Measurements from ENCODE around the gene VWA5B1. TPM values are rescaled to one million over a fixed set of nuclear protein-coding genes. Genes with fewer than 3 reads are reported as not detected.

The VWA5B1 gene
- polyA plus RNA-seq, 3 donors: 0.65 to 1.2 (median 0.69) TPM

DNA sequence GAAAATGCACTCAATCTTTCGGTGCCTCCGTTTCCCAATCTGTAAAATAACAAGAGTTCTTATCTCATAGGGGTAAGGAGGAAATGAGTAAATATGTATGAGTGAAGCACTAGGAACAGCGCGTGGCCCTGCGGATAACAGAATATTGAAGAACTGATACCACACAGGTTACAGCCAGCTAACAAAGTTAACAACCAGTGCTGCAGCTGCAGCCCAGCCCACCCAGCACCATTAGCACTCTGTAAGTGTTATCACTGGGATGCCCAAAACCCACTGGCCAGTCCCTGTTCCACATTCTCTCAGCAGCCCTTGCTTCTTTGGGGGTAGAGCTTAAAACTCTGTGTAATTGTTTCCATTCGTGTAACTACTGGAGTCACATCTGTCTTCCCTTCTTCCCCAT is 89.5 kb downstream of the VWA5B1 start:
- no peak for DNase-seq (ENCODE audit: low read depth in 3 of 3, low spot score in 2 of 3)

DNA sequence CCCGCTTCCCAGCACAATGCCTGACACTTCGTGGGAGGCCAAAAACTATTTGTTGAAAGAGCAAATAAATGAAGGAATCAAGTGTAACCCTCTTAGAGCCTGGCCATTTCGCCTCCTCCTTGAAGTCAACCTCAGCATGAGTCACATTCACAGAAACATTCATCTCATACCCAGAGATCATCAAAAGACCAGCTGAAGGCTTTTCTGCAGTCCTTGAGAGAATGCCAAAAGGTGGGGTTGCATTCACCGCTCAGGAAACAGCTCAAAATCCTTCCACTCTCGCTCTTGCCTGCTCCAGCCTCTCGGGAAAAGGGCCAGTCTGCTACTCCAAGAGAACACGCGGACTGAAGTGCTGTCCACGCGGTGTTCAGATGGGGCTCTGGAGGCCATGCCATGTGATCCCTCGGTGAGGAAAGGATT is 90.0 kb downstream of the VWA5B1 start:
- no peak for DNase-seq (ENCODE audit: low read depth in 3 of 3, low spot score in 2 of 3)

DNA sequence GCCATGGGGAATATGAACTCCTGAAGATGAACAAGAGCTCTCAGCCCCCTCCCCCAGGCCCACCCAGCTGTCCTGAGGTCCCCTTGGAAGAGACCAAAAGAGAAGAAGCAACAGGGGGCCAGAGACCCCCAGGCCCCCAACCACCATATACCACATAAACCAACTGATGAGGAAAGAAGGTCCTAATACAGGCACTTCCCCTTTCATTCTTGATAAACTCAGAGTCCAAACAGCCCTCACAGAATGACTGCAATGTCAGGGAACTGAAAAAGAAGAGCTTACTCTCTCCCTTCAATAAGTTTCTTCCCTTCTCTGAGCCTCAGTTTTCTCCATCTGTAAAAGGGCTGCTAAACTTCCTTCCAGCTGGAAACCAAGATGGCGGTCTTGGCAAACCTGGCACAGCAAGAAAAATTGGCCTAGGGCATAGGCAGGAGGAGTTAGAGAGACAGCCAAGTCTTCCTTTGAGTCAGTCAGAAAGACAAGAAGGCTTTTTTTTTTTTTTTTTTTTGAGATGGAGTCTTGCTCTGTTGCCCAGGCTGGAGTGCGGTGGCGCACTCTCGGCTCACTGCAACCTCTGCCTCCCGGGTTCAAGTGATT is 90.5 kb downstream of the VWA5B1 start:
- no peak for DNase-seq (ENCODE audit: low read depth in 3 of 3, low spot score in 2 of 3)

DNA sequence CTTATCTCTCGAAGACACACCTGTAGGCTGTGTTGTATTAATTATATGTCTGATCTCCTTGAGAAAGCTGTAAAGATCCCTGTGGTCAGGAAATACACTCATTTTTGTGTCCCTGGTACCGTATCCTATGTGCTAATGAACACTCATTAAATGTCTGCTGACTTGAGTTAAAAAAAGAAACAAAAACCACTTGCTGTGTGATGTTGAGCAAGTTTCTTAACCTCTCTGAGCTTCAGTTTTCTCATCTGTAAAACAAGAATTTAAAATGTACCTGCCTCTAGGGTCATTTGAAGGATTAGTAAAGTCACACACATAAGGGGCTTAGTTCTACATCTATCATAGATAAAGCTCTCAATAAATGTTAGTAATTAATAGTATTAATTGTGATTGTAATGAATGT is 91.3 kb downstream of the VWA5B1 start:
- no peak for DNase-seq (ENCODE audit: low read depth in 3 of 3, low spot score in 2 of 3)

DNA sequence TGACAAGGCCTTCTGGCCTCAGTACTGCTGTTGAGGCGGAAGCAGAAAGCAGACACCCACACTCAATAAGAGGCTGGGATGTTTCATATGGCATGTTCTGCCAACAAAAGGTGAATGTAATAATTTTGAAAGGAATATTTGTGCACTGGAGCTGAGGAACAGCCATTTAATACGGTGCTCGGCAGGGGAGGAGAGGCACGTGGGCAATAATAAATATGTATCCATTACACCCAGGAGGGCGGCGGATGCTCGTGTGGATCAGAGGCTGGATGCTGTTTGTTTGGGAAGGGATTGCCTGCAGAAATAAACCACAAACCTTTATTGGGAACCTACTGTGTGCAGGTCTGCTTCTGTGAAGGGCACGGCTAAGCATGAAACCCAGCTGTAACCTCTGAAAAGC is 92.0 kb downstream of the VWA5B1 start:
- no peak for DNase-seq (ENCODE audit: low read depth in 3 of 3, low spot score in 2 of 3)

DNA sequence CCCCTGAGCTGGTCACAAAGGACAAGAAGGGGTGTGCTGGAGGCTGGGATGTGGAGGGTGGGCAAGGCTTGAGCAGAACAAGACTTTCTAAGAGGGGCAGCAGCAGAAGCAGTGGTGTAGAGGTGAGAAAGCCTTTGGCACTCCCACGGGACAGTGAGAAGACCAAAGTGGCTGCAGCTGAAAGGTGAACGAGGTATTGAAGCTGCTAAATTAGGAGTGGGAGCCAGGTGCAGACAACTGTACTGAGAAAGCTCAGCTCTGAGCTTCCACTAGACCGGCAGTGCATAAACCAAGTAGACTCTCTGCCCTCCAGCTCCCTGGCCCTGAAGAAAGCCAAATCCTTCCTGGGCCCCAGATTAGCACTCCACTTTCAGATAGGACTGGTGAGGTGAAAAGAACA is 93.0 kb downstream of the VWA5B1 start:
- no peak for DNase-seq (ENCODE audit: low read depth in 3 of 3, low spot score in 2 of 3)

DNA sequence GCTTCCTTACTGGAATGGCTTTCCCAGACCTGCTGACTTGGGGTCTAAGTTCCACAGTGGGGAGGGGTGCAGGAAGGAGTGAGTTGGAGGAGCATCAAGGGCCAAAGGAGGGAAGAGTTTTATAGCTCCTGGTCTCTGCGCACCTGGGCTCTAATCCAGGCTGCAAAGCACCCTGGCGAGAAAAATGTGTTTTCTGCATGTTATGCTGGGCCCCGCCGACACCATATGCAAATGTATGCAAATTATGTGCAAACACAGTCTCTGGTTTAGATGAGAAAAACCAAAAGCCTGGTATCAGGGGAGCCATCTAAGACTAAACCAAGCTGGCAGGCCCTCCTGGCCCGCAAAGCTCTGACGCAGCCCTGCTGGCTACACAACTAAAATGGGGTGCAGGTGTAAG is 95.0 kb downstream of the VWA5B1 start:
- no peak for DNase-seq (ENCODE audit: low read depth in 3 of 3, low spot score in 2 of 3)

DNA sequence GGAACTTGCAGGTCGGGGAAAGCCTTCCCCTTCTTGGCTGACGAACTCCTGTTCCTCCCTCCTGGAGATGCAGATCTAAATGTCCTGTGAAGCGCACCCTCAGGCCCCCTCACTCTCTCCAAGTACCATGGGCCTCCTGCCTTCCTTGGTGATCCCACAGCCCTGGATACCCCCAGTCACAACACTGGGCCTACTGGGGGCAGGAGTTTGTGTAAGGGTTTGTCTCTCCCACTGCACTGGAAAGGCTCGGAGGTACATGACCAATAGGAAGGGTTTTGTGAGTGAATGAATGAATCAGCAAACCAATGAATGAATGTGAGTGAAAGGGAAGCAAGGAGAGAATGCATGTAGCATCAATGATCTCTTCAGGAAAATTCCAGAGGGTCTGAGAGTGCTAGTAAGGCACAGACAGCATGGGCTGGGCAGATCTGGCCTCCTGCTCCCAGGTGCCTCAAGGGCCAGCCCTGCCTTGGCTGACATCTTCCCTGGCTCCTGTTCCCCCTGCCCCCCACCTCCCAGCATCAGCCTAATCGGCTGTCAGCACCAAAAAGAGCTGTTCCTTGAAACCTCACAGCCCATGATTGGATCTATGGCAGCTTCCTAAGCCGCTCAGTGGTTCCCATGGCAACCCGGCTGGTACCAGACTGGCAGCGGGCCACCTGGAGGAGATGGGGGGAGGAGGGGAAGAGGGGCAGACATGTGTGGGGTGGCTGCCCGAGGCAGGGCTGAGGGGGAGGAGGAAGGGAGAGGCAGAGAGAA is 95.8 kb downstream of the VWA5B1 start:
- no peak for DNase-seq (ENCODE audit: low read depth in 3 of 3, low spot score in 2 of 3)

DNA sequence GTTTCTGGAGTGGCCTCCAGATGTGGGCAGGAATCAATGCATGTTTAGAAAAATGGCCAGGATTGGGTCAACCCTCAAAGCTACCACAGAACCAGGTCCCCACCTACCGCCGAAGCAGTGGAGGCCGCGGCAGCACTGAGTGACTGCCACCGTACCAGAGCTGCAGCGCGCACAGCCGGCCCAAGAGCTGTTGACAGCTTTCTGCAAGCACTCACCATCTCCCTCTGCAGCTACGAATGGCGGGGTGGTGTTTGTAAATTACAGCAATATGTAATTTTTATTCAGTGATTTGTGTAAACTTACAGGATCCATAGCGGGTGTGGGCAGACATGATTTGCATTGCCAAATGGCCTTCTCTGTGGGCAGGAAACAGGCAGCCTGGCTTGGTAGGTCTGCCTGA is 98.9 kb downstream of the VWA5B1 start:
- DNase-seq (ENCODE audit: low read depth in 3 of 3, low spot score in 2 of 3): no peak

DNA sequence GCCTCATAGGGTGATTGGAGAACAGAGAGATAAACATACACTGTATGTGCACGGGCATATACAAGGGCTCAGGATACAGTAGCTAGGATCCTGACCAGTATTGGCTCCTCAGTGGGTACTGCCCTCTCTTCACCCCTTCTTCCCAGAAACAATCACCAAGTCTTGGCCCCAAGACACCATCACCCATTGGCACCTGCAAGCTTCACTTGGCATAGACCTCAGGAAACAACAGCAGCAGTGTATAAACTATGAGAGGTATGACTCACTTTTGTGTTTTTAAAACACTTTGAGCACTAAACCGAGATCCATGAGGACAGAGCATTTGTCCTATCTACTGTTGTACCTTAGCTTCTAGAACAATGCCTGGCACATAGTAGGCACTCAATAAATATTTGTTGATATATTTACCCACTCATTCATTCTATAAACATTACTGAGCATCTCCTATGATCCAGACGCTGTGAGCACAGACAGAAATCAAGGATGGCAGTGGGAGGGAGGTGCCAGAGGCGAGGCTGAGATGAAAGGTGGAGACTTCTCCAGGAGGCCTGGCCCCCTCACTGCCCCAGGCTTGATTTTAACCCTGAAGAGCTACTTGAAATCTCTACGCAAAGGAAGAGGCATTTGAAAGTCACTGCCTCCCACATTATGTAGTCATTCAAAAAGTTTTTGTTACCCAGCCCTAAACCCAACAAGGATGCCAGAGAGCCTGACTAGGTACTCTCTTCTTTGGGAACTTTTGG is 100.1 kb downstream of the VWA5B1 start:
- no peak for DNase-seq (ENCODE audit: low read depth in 3 of 3, low spot score in 2 of 3)

DNA sequence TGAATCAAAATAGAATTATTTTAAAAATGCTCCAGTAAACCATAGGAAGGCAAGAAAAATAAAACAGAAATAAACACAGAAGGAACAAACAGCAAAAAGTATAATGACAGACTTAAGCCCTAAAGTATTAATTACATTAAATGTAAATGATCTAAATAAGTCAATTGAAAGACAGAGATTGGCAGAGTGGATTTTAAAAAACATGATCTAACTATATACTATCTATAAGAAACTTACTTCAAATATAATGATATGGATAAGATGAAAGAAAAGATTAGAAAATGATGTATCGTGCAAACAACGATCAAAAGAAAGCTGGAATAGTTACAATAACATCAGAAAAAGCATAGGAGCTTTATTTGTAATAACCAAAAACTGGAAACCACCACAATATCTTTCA is 104.6 kb downstream of the VWA5B1 start:
- no peak for DNase-seq (ENCODE audit: low read depth in 3 of 3, low spot score in 2 of 3)

DNA sequence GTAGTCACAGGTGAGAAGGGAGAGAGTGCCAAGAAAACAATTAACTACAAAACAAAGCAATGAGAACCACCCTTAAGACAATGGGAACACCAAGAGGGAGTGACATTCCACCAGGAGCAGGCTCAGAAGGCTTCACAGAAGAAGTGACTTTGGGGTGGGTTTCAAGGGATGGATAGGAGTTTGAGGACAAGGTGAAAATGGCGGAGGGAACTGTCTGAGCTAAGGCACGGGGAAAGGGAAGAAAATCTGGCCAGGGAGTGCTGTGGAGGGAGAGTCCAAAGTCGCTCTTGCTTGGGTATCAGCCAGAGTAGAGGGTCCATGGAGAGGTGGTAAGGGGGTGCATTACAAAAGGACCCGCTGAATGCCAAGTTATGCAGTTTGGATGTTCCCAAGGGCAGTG is 108.1 kb downstream of the VWA5B1 start:
- no peak for DNase-seq (ENCODE audit: low read depth in 3 of 3, low spot score in 2 of 3)

DNA sequence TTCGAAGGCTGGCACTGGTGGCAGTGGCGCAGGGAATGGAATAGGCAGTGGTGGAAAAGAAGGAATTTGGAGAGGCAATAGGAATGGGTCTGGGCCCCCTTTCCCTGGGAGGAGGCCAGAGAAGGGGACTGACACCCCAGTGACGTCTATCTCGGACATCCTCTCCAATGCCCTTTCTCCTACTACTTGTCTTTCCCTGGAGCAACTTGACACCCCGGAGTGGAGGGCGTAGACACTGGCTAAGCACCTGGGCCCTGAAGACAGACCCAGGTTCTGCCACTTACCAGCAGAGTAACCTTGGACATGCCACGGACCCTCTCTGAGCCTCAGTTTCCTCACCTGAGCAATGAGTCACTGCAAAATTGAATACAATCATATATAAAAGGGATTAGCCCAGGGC is 108.5 kb downstream of the VWA5B1 start:
- no peak for DNase-seq (ENCODE audit: low read depth in 3 of 3, low spot score in 2 of 3)

DNA sequence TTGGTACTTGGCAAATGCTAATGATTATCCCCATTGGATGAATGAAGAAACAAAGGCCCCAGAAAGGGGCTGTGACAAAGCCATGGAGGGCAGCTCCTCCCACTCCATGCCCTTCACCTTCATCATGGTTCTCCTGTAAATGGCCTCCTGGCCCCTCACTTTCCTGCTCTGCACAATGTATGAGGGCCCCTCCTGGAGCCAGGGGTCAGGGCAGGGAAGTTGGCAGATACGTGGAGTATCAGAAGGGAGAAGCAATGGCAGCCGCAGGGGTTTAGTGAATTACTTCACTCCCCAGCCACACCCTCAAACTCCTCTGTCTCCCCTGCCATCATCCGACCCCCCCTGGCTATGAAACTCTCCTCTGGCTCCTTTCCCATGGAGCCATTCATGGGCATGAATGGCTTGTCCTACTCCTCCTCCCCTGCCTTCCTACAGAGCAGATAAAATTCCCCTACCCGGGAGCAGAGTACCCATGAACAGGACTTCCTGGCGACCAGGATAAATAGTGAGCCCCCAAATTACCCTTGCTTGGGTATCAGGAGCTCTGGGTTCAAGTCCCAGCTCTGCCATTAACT is 109.0 kb downstream of the VWA5B1 start:
- no peak for DNase-seq (ENCODE audit: low read depth in 3 of 3, low spot score in 2 of 3)

DNA sequence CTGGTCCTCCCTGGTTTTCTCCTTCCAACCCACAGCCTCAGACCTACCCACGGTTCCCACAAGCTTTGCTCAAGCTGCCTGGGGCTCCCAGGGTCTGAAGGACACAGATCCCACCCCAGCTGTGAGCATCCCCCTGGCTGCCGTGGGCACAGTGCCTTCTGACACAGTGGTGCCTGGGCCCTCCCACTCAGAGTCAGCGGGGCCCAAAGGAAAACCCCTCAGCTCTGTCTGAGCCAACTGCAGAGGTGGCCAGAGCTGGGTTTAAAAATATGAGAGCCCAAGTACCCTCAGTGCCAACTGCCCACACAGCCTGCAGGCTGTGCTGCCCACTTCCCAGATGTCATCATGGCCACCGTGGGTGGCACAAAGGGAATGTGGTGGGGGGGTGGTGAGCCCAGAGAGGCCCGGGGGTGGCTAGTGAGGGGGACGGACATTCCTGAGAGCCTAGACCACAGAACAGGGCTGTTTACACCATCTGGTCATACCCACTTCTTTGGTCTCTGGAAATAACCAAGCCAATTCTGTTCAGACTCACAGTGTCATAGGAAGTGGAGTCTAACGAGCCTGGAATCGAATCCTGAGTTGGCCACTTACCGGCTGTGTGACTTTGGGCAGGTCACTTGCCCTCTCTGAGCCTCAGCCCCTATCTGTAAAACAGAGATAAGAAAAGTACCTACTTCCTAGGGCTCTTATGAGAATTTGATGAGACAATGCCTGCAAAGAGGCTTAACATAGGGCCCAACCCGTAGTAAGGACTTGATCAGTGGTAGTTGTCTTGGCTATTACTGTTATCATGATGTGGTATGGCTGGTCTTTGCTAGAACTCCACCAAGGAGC is 109.9 kb downstream of the VWA5B1 start:
- DNase-seq (ENCODE audit: low read depth in 3 of 3, low spot score in 2 of 3): no peak

DNA sequence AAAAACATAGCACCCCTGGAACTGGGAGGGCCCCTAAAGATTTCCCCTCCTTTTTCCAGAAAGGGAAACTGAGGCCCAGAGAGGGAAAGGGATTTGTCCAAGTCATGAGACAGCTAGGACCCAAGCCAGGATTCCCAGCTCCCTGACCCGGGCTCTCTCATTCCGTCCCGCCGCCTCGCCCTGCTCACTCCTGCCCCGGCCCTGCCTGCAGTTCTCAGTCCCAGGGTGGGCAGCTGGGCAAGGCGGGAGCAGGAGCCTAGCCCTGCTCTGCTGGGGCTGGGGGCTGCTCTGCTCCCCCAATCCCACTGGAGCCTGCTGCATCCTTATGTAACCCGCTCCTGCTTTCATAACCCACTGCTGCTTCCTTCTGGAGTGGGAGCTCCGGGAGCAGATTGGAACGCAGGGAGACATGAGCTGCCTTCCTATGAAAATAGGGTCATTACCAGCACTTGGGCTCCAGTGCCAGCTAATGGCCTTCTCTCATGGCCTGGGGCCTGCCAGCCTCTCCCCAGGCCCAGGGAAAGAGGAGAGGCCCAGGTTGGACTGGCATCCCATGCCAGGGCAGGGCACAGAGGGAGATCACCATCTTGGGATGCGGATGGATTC is 110.8 kb downstream of the VWA5B1 start:
- DNase-seq (ENCODE audit: low read depth in 3 of 3, low spot score in 2 of 3): no peak

DNA sequence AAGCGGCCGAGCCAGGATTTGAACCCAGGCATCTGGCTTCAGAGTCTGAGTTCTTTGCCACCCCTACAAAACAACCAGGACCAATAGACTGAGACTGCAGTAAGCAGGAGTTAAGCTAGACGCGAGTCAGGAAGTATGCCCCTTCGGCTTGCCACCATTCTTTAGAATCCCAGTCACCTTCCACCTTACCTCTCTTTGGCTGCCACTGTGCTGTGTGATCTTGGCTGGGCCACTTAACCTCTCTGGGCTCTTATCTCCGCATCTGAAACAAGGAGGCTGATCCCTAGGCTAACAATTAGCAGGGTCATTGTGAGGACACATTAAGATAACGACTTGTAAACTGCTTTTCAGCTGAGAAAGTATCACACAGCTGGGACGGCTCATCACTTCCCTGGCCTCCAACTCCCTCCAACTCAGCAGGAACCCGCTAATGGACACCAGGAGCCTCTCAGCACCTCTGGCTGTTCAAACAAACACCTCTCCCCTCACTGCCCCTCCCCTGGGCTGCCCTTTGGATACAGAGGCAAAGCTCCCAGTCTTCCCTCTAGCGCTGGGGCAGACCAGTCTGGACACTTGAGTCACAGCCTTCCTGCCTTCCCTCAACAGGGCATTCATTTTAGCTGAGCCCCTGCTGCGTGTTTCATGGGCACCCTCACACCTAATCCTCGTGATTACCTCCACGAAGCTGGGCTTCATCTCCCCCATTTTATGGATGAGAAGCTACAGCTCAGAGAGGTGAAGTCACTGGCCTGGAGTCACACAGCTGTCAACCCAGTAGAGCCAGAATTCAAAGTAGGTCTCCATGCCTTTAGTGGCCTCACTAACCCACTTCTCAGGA is 112.1 kb downstream of the VWA5B1 start:
- no peak for DNase-seq (ENCODE audit: low read depth in 3 of 3, low spot score in 2 of 3)

DNA sequence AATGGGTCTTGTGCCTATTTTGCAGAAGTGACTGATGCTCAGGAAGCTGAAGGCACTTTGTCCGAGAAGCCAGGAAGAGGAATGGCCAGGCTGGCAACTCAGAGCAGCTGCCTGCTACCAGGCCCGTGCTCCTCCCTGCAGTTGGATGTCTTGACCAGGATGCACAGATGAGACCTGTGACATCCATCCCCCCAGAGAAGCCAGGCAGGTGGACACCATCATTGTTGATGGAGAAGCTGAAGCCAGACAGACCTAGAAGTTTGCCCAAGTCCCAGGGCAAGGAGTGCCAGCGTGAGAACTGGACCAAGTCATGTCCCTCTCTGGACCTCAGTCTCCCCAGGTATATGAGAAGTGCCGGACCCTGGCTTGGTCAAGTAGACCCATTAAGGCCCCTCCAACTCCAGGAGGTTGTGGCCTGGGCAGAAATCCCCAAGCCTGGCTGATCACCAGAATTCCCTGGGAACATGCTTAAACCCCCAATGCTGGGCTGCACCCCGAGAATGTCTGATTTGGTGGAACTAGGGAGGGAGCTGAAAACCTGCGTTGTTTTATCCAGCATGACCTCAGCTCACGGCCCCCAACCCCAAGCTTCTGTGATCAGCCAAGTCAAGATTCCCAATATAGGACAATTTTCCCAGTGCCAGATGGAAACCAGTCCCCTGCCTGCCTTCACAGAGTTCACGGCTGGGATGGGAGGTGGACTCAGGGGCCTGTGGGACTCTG is 112.9 kb downstream of the VWA5B1 start:
- DNase-seq (ENCODE audit: low read depth in 3 of 3, low spot score in 2 of 3): no peak

DNA sequence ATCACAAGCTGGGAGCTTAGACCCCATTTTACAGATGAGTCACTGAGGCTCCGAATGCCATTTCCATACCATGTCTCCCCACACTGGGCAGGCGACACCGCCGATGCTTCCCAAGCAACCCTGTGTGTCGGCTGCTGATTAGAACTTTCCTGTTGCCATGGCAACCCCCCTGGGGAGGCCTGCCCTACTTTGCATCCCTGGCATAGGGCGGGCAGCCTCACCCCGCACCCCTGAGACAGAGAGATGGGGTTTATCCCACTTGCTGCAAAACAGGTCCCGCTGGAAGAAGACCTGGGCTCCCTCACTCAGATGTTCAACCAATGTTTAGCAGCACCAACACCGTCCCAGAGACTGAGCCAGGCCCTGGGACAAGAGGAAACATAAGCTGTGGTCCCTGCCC is 113.8 kb downstream of the VWA5B1 start:
- DNase-seq (ENCODE audit: low read depth in 3 of 3, low spot score in 2 of 3): no peak
